Uterus (tissue), 4 donors: ENCODE measurements around the gene RESF1. TPM values are rescaled to one million over a fixed set of nuclear protein-coding genes. Genes with fewer than 3 reads are reported as not detected.

Experiments
- DNase-seq, 2 donors: peaks; one replicate each; pipeline ENCODE4 v3.0.0-alpha.2; 2019 to 2020
- H3K27ac ChIP-seq, 2 donors: fragments of 200-600 bp; sonication (generic); 1 replicate in 1 of 2; 2 replicates in 1 of 2; pipeline ENCODE4 v1.5.1; 2016 to 2018
- H3K27me3 ChIP-seq, 2 donors: fragments of 200-600 bp; sonication (generic); one replicate each; pipeline ENCODE4 v1.5.1; 2018 to 2019; ENCODE audit warnings: control low read depth in 1 of 2
- H3K36me3 ChIP-seq, 2 donors: fragments of 200-600 bp; sonication (generic); one replicate each; pipeline ENCODE4 v1.5.1; 2019; ENCODE audit warnings: control low read depth in 1 of 2
- H3K4me1 ChIP-seq, 2 donors: fragments of 200-600 bp; sonication (generic); one replicate each; pipeline ENCODE4 v1.5.1; 2018 to 2019; ENCODE audit warnings: control low read depth in 1 of 2
- H3K4me3 ChIP-seq, 2 donors: fragments of 200-600 bp; sonication (generic); 1 replicate in 1 of 2; 2 replicates in 1 of 2; pipeline ENCODE4 v1.5.1; 2018 to 2019; ENCODE audit warnings: mild to moderate bottlenecking in 1 of 2
- H3K9me3 ChIP-seq, 2 donors: fragments of 200-600 bp; sonication (generic); one replicate each; pipeline ENCODE4 v1.5.1; 2019; ENCODE audit warnings: control low read depth in 1 of 2
- CTCF ChIP-seq, 4 experiments: fragments of 200-600 bp in 2 of 4; fragments of 450-650 bp in 2 of 4; sonication (generic) in 2 of 4; IDR thresholded peaks; one replicate each; pipeline ENCODE4 v1.5.1; 2016 to 2019; ENCODE audit warnings: antibody characterized with exemption in 4 of 4, mild to moderate bottlenecking in 2 of 4, moderate library complexity in 1 of 4
- POLR2A ChIP-seq, 2 donors: fragments of 450-650 bp; IDR thresholded peaks; one replicate each; pipeline ENCODE4 v1.6.1; 2016; ENCODE audit warnings: antibody characterized with exemption in 2 of 2, mild to moderate bottlenecking in 1 of 2, moderate library complexity in 1 of 2
- intact Hi-C: fragments of 100-400 bp; cut with DNase I; formaldehyde crosslinking; loops from one replicate; pipeline ENCODE4 v1.15.1; 2023; ENCODE audit warnings: low total_unique reads
- total RNA-seq, 4 donors: library from RNA; depleted of rRNA in 3 of 4; stranded (reverse); fragments of >200 nt in 3 of 4; gene quantifications; one replicate each; pipeline versions ENCODE4 v1.1.0 to v1.2.4, GENCODE V29; 2014 to 2023
- donor health status: DM: yes; HTN: yes; CAD: no.

Gene RESF1
- total RNA-seq, 4 donors from 2014 or later, result 39.1 to 145 (median 75.6) TPM

- no peak overlapping the region for H3K27ac ChIP-seq
- intact Hi-C loops, result no loop called here
Observed at GRCh38 chr12:32002848-32003493, 43.8 kb downstream of the RESF1 start.

GRCh38 chr12:32003654-32004053 is 44.4 kb downstream of the RESF1 start:
- intact Hi-C loops, result no loop called here
- Histone ChIP-seq H3K9me3 (no peaks in the 10 kb centered on the region), H3K27me3 (no peaks in the 10 kb centered on the region), H3K4me3 (no peak overlapping the region), H3K4me1 (no peaks in the 10 kb centered on the region), H3K27ac (no peak overlapping the region), H3K36me3 (no peaks in the 10 kb centered on the region)
- TF ChIP-seq CTCF (IDR thresholded peaks at IDR 0.05) (no peak), POLR2A (IDR thresholded peaks at IDR 0.05) (no peak)
- no peak for DNase-seq

More at GRCh38 chr12:32002848-32003493, 43.8 kb downstream of the RESF1 start:
- H3K27me3 ChIP-seq, result no peaks in the 10 kb centered on the region
- no peaks in the 10 kb centered on the region for H3K36me3 ChIP-seq
- H3K9me3 ChIP-seq, result no peaks in the 10 kb centered on the region
- TF ChIP-seq CTCF (IDR thresholded peaks at IDR 0.05) (no peak), POLR2A (IDR thresholded peaks at IDR 0.05) (no peak)
- no peak for DNase-seq
- no peaks in the 10 kb centered on the region for H3K4me1 ChIP-seq
- H3K4me3 ChIP-seq, result no peak overlapping the region

GRCh38 chr12:32005496-32006125 is 46.4 kb downstream of the RESF1 start:
- Histone ChIP-seq H3K4me3 (no peak overlapping the region), H3K36me3 (no peaks in the 10 kb centered on the region), H3K4me1 (no peaks in the 10 kb centered on the region), H3K27ac (no peak overlapping the region), H3K27me3 (no peaks in the 10 kb centered on the region), H3K9me3 (no peaks in the 10 kb centered on the region)
- DNase-seq, result no peak
- intact Hi-C loops, result no loop called here
- TF ChIP-seq POLR2A (IDR thresholded peaks at IDR 0.05) (no peak), CTCF (IDR thresholded peaks at IDR 0.05) (no peak)

Other genes starting within 250 kb of the RESF1 start
- gene AMN1, start 230.4 kb upstream of the RESF1 start, total RNA-seq, result 10 to 100 TPM in 3 of 4 donors, 1 to 10 TPM in 1; 1.3 to 25.6 (median 16.0) TPM
- 100 to 1,000 TPM in 1 of 4 donors, 10 to 100 TPM in 3; 19.4 to 219 (median 40.9) TPM for gene BICD1, start 147.4 kb downstream of the RESF1 start, total RNA-seq